ENCODE measurements around the gene PRR16. TPM values are rescaled to one million over a fixed set of nuclear protein-coding genes. Genes with fewer than 3 reads are reported as not detected.

Gene PRR16
- total and polyA plus RNA-seq, 2 experiments from 2014 or later, result 1.0 to 1.7 TPM

- Histone ChIP-seq H3F3A (replicated peaks; ENCODE audit: low read depth) (no peaks in the 10 kb centered on the region), H4K20me1 (replicated peaks; ENCODE audit: insufficient read depth) (no peaks in the 10 kb centered on the region), H3K4me3 (no peak overlapping the region), H3K27ac (ENCODE audit: low read depth) (no peak overlapping the region), H3K36me3 (ENCODE audit: insufficient read depth) (no peaks in the 10 kb centered on the region), H3K79me2 (replicated peaks; ENCODE audit: insufficient read depth) (no peaks in the 10 kb centered on the region), H3K4me2 (no peak overlapping the region), H3K9me2 (ENCODE audit: insufficient read depth) (peaks cover 3% of the 10 kb centered on the region; the same call in 1 of the 2 replicates), H3K4me1 (ENCODE audit: insufficient read depth) (peaks cover 16% of the 10 kb centered on the region), H3K27me3 (ENCODE audit: insufficient read depth) (no peaks in the 10 kb centered on the region), H2AFZ (no peak overlapping the region)
- Mint-ChIP-seq H3K27me3 (ENCODE audit: insufficient read depth, low read depth, poor library complexity) (peaks cover 4% of the 10 kb centered on the region), H3K36me3 (ENCODE audit: low read depth) (no peaks in the 10 kb centered on the region), H3K4me1 (peaks cover 27% of the 10 kb centered on the region), H3K9me3 (no peaks in the 10 kb centered on the region), H3K4me3 (no peak overlapping the region), H3K27ac (no peak overlapping the region)
- ATAC-seq (no peak), DNase-seq (ENCODE audit: low spot score) (no peak)
- no peak for TF ChIP-seq ETS1 (IDR thresholded peaks at IDR 0.05)
- no peak for TF ChIP-seq NANOG (IDR thresholded peaks at IDR 0.05; ENCODE audit: borderline replicate concordance)
- TF ChIP-seq EZH2phosphoT487 (IDR thresholded peaks at IDR 0.05; ENCODE audit: unreplicated experiment), result no peak
- no peak for TF ChIP-seq ZNF331 (CRISPR knock-in tag; IDR thresholded peaks at IDR 0.05; ENCODE audit: low read depth)
- no peak for TF ChIP-seq ZNF462 (CRISPR knock-in tag; IDR thresholded peaks at IDR 0.05)
- no peak for TF ChIP-seq POLR2AphosphoS5 (IDR thresholded peaks at IDR 0.05; ENCODE audit: low read depth)
- no peak for TF ChIP-seq STAT1 (IDR thresholded peaks at IDR 0.05; ENCODE audit: unreplicated experiment)
- no peak for TF ChIP-seq REST (IDR thresholded peaks at IDR 0.05; ENCODE audit: unreplicated experiment)
- TF ChIP-seq EZH2 (IDR thresholded peaks at IDR 0.05; ENCODE audit: low read depth, unreplicated experiment), result no peak
- no peak for TF ChIP-seq CREB1 (CRISPR knock-in tag; IDR thresholded peaks at IDR 0.05; ENCODE audit: low read depth)
- no peak for TF ChIP-seq ZNF114 (CRISPR knock-in tag; IDR thresholded peaks at IDR 0.05)
- no peak for TF ChIP-seq JUNB (IDR thresholded peaks at IDR 0.05; ENCODE audit: unreplicated experiment)
- TF ChIP-seq CTCF (conservative IDR thresholded peaks at IDR 0.05; ENCODE audit: low read depth in 2 of 2), result no peak
Measured at GRCh38 chr5:120516805-120517204, 52.7 kb downstream of the PRR16 start.

Measured in GM23338 (cell line).